Kasumi-1 (cell line): Measurements from ENCODE around the gene PPL.

Experiments used
- DNase-seq, 2 experiments: peaks; one replicate each; lab custom pipeline; 2025; lab: John Stamatoyannopoulos, UW

Gene PPL

GRCh38 chr16:4888428-4889135 is 48.4 kb downstream of the PPL start:
- no peak for DNase-seq

GRCh38 chr16:4886151-4886550 is 50.8 kb downstream of the PPL start:
- no peak for DNase-seq

GRCh38 chr16:4884972-4885874 is 51.7 kb downstream of the PPL start:
- DNase-seq, result no peak

GRCh38 chr16:4884209-4884608 is 52.7 kb downstream of the PPL start:
- no peak for DNase-seq

- no peak for DNase-seq
These were observed 53.4 kb downstream of the PPL start for GRCh38 chr16:4883501-4883900.

GRCh38 chr16:4882633-4883285 is 54.2 kb downstream of the PPL start:
- DNase-seq, result no peak

- no peak for DNase-seq
These were observed 54.8 kb downstream of the PPL start for GRCh38 chr16:4882000-4882632.

- no peak for DNase-seq
These were observed 56.9 kb downstream of the PPL start for GRCh38 chr16:4880006-4880580.

- DNase-seq, result no peak
These were observed 57.9 kb downstream of the PPL start for GRCh38 chr16:4879049-4879448.

- DNase-seq, result no peak
These were observed 59.6 kb downstream of the PPL start for GRCh38 chr16:4877380-4877685.

GRCh38 chr16:4876646-4877379 is 60.1 kb downstream of the PPL start:
- DNase-seq, result no peak

GRCh38 chr16:4874666-4875065 is 62.3 kb downstream of the PPL start:
- no peak for DNase-seq

- no peak for DNase-seq
These were observed 63.9 kb downstream of the PPL start for GRCh38 chr16:4873091-4873490.

- DNase-seq, result no peak
These were observed 65.9 kb downstream of the PPL start for GRCh38 chr16:4871071-4871470.

GRCh38 chr16:4870138-4870671 is 66.7 kb downstream of the PPL start:
- no peak for DNase-seq

GRCh38 chr16:4869147-4869805 is 67.7 kb downstream of the PPL start:
- no peak for DNase-seq

GRCh38 chr16:4868535-4868934 is 68.4 kb downstream of the PPL start:
- DNase-seq, result no peak

- no peak for DNase-seq
These were observed 68.9 kb downstream of the PPL start for GRCh38 chr16:4868026-4868425.

GRCh38 chr16:4866586-4866985 is 70.4 kb downstream of the PPL start:
- no peak for DNase-seq

- no peak for DNase-seq
These were observed 71.6 kb downstream of the PPL start for GRCh38 chr16:4865231-4865860.
